Fibroblast of the aortic adventitia (primary cell): ENCODE measurements around the gene COL4A1. TPM values are rescaled to one million over a fixed set of nuclear protein-coding genes. Genes with fewer than 3 reads are reported as not detected.

Experiments used
- DNase-seq: peaks from one replicate; pipeline ENCODE4 v3.0.0-alpha.2; 2010; ENCODE audit warnings: low read depth
- H3K4me3 ChIP-seq: 2 replicates; pipeline ENCODE4 v1.5.1; 2011; ENCODE audit warnings: low read depth, mild to moderate bottlenecking, control low read depth, low read length, moderate library complexity
- CTCF ChIP-seq: IDR thresholded peaks from 2 replicates; pipeline ENCODE4 v1.5.1; 2011; ENCODE audit warnings: mild to moderate bottlenecking, low read length, control low read depth, inconsistent platforms; ENCODE audit not compliant: insufficient read depth
- total RNA-seq: library from RNA; depleted of rRNA; stranded (reverse); fragments of >200 nt; gene quantifications from 2 replicates; pipeline ENCODE4 v1.2.3, GENCODE V29; 2012; ENCODE audit warnings: low replicate concordance

COL4A1 gene
- total RNA-seq, 1 donor: 43.7 TPM

GRCh38 chr13:110240352-110240751 is 66.6 kb downstream of the COL4A1 start:
- no peak for DNase-seq
- no peak overlapping the region for H3K4me3 ChIP-seq
- no peak for TF ChIP-seq CTCF

- no peak for DNase-seq
- no peak for TF ChIP-seq CTCF
- no peak overlapping the region for H3K4me3 ChIP-seq
Observed at GRCh38 chr13:110239280-110240125, 67.5 kb downstream of the COL4A1 start.

GRCh38 chr13:110238818-110239195 is 68.2 kb downstream of the COL4A1 start:
- H3K4me3 ChIP-seq: no peak overlapping the region
- DNase-seq: no peak
- TF ChIP-seq CTCF: no peak

GRCh38 chr13:110237875-110238817 is 68.8 kb downstream of the COL4A1 start:
- DNase-seq: no peak
- TF ChIP-seq CTCF: no peak
- no peak overlapping the region for H3K4me3 ChIP-seq

GRCh38 chr13:110236831-110237261 is 70.1 kb downstream of the COL4A1 start:
- no peak overlapping the region for H3K4me3 ChIP-seq
- TF ChIP-seq CTCF: no peak

GRCh38 chr13:110236431-110236830 is 70.5 kb downstream of the COL4A1 start:
- H3K4me3 ChIP-seq: no peak overlapping the region
- no peak for TF ChIP-seq CTCF
- no peak for DNase-seq

More at GRCh38 chr13:110236831-110237261, 70.1 kb downstream of the COL4A1 start:
- no peak for DNase-seq
